Heart left ventricle (tissue), 16 donors: ENCODE results near the gene MEIKIN. TPM values are rescaled to one million over a fixed set of nuclear protein-coding genes. Genes with fewer than 3 reads are reported as not detected.

Experiments
- ATAC-seq, 4 donors: fragments of 200-7000 bp; cut with Tn5 transposase; one replicate each; pipeline ENCODE4 v1.9.1; 2020 to 2022; ENCODE audit warnings: moderate library complexity in 4 of 4, mild to moderate bottlenecking in 3 of 4, moderate number of reproducible peaks in 1 of 4
- DNase-seq, 5 donors: peaks; one replicate each; pipeline ENCODE4 v3.0.0-alpha.2; 2020
- H3K27ac ChIP-seq, 12 donors: fragments of 200-600 bp; sonication (generic) in 4 of 12; one replicate each; pipeline versions ENCODE4 v1.5.0 to v1.8.0; 2016 to 2022; ENCODE audit warnings: mild to moderate bottlenecking in 2 of 12
- H3K27me3 ChIP-seq, 9 donors: fragments of 200-600 bp; sonication (generic) in 2 of 9; one replicate each; pipeline versions ENCODE4 v1.5.1 to v1.8.0; 2016 to 2022; ENCODE audit warnings: mild to moderate bottlenecking in 3 of 9
- H3K36me3 ChIP-seq, 9 donors: fragments of 200-600 bp; sonication (generic) in 2 of 9; one replicate each; pipeline versions ENCODE4 v1.5.0 to v1.8.0; 2018 to 2022; ENCODE audit warnings: mild to moderate bottlenecking in 2 of 9
- H3K4me1 ChIP-seq, 12 donors: fragments of 200-600 bp; sonication (generic) in 4 of 12; one replicate each; pipeline versions ENCODE4 v1.5.0 to v1.8.0; 2016 to 2022; ENCODE audit warnings: mild to moderate bottlenecking in 3 of 12
- H3K4me3 ChIP-seq, 12 donors: fragments of 200-600 bp; sonication (generic) in 4 of 12; one replicate each; pipeline versions ENCODE4 v1.5.0 to v1.8.0; 2017 to 2022; ENCODE audit warnings: mild to moderate bottlenecking in 9 of 12, moderate library complexity in 4 of 12
- H3K9me3 ChIP-seq, 12 donors: fragments of 200-600 bp; sonication (generic) in 4 of 12; one replicate each; pipeline versions ENCODE4 v1.5.0 to v1.8.0; 2016 to 2022; ENCODE audit warnings: mild to moderate bottlenecking in 1 of 12
- POLR2A ChIP-seq, 2 donors: fragments of 450-650 bp; IDR thresholded peaks; one replicate each; pipeline ENCODE4 v1.6.1; 2017; ENCODE audit warnings: antibody characterized with exemption in 2 of 2, mild to moderate bottlenecking in 2 of 2, moderate library complexity in 2 of 2
- WGBS, 4 donors: extraction: QIAGEN DNeasy Blood & Tissue Kit in 2 of 4; methylation state at CpG; one replicate each; pipeline versions ENCODE4 v1.1.5 to v1.1.7; 2013 to 2018; 5-methylcytosine and 5-hydroxymethylcytosine counted together
- intact Hi-C, 10 donors: fragments of 100-400 bp; cut with DNase I; formaldehyde crosslinking; loops; one replicate each; pipeline versions ENCODE4 v1.11.1 to v1.14.2; 2022
- polyA plus RNA-seq, 2 donors: library from polyadenylated mRNA; stranded (reverse); fragments of 200-250 nt; gene quantifications; one replicate each; pipeline ENCODE4 v1.2.3, GENCODE V29; 2013
- total RNA-seq, 9 donors: library from RNA; depleted of rRNA in 2 of 9; stranded (reverse); fragments of >200 nt in 2 of 9; fragmentation: NEBNext Ultra II Directional in 3 of 9; extraction: Animal tissue kit (Norgen Biotek cat#: 25700) in 3 of 9; gene quantifications; one replicate each; pipeline versions ENCODE4 v1.1.0 to v1.2.4, GENCODE V29; 2016 to 2023
- TF ChIP-seq, protein P1 (sequence below), 12 donors: fragments of 200-600 bp; sonication (generic) in 4 of 12; IDR thresholded peaks; one replicate each; pipeline versions ENCODE4 v1.5.0 to v1.8.0; 2018 to 2022; ENCODE audit warnings: antibody characterized with exemption in 12 of 12, mild to moderate bottlenecking in 5 of 12
- donor health status: ischemic (EF 13 %, LVEDD 7.1; RV severe dilation, severe dysfunction).
- donor health status: healthy with polysubstance abuse.
- donor health status: DM: no; HTN: yes; CAD: no.
- donor health status: DM: no; HTN: no; CAD: no.
- donor health status: ischemic (EF 25% LVEDD 6.9; RV normal size, moderate dysfunction).
- donor health status: ischemic (EF 25% LVEDD 5.7; RV mildly dilated, moderate dysfunction).
- donor health status: healthy.
- donor health status: DM: yes; HTN: yes; CAD: no.
- donor health status: ischemic (EF 35%, LVEDD 5.7; RV mildly dilated, moderate dysfunction).
- donor health status: nonischemic (EF 11% LVEDD 7.7; RV severe dilation, severe dysfunction).
- donor health status: DM: yes; HTN: yes; CAD: no.
- donor health status: PGD.
- donor health status: ischemic (EF 29% LVEDD 5.4; RV normal size, mild dysfunction).
- donor health status: nonischemic (EF 23%, LVEDD 6.1; RV moderate dilation, normal function).

Gene MEIKIN
- total and polyA plus RNA-seq, 11 donors, result 0.07 to 0.63 TPM; not detected in 9

DNA sequence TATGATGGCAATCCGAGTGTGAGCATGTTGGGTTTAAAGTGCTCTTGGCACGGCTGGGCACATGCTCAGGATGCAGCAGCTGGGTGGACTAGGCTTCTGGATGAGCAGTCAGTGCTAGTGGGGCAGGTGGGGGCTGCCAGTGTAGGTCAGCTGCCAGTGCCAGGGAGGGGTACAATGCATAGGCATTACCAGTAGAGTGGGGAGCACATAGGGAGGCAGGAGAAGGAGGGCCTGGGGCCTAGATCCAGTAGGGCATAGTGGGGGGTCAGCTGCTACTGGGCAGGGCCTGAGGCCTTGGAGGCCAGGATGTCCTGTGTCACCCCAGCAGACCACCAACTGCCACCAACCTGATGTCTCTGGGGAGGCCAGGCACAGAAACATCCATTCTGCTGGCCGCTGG is 41.8 kb upstream of the MEIKIN start:
- no peaks in the 10 kb centered on the region for H3K4me1 ChIP-seq
- H3K27me3 ChIP-seq, result no peaks in the 10 kb centered on the region
- ATAC-seq, result no peak
- no peaks in the 10 kb centered on the region for H3K36me3 ChIP-seq
- H3K4me3 ChIP-seq, result no peak overlapping the region
- H3K27ac ChIP-seq, result no peak overlapping the region
- no peaks in the 10 kb centered on the region for H3K9me3 ChIP-seq
- 79 to 87% (median 80%) methylated on average over 3 of the region's 3 CpGs for WGBS, 4 donors
- intact Hi-C loops, result no loop called here
- TF ChIP-seq POLR2A (IDR thresholded peaks at IDR 0.05), result no peak
- TF ChIP-seq, protein P1, sequence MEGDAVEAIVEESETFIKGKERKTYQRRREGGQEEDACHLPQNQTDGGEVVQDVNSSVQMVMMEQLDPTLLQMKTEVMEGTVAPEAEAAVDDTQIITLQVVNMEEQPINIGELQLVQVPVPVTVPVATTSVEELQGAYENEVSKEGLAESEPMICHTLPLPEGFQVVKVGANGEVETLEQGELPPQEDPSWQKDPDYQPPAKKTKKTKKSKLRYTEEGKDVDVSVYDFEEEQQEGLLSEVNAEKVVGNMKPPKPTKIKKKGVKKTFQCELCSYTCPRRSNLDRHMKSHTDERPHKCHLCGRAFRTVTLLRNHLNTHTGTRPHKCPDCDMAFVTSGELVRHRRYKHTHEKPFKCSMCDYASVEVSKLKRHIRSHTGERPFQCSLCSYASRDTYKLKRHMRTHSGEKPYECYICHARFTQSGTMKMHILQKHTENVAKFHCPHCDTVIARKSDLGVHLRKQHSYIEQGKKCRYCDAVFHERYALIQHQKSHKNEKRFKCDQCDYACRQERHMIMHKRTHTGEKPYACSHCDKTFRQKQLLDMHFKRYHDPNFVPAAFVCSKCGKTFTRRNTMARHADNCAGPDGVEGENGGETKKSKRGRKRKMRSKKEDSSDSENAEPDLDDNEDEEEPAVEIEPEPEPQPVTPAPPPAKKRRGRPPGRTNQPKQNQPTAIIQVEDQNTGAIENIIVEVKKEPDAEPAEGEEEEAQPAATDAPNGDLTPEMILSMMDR (IDR thresholded peaks at IDR 0.05), result no peak
- no peak for DNase-seq

DNA sequence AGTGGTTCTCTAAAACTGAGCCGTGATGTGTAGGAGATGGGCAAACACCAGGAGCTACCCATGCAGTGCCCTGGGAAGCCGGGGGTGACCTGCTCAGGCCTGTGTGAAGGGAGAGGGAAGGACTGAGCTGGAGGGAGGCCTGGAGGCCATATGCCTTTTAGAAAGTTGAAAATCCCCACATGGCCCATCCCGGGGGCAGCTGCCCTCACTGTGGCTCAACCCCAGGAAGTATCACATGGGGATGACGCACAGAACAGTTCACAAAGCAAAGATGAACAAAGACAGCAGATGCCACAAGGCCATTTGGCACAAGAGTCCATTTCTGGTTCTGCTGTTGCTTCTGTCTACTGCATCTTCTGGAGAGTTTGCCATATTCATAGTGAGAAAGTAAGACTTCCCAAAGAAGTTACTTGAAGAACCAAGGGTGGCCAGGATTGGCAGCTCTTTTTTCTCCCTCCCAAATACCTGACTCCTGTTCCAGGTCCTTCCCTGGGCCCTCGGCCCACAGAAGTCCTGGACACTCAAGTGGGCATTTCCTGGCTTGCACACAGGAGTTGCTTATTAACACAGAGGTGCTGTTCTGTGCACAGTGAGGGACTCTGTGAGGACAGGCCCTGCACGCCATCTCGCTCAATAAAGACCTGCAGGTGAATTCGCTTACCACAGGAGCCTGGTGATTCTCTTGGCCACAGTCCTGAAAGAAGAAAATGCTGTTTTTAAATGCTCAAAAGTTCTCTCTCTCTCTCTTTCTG is 40.9 kb upstream of the MEIKIN start:
- Histone ChIP-seq H3K36me3 (no peaks in the 10 kb centered on the region), H3K9me3 (no peaks in the 10 kb centered on the region), H3K27me3 (no peaks in the 10 kb centered on the region), H3K4me3 (no peak overlapping the region), H3K4me1 (no peaks in the 10 kb centered on the region), H3K27ac (no peak overlapping the region)
- ATAC-seq (no peak), DNase-seq (no peak)
- intact Hi-C loops, result no loop called here
- TF ChIP-seq, protein P1 (IDR thresholded peaks at IDR 0.05), result no peak
- no peak for TF ChIP-seq POLR2A (IDR thresholded peaks at IDR 0.05)
- WGBS, 4 donors, result 86 to 91% (median 90%) methylated on average over 8 of the region's 8 CpGs

GRCh38 chr5:131984956-131985665 is 39.6 kb upstream of the MEIKIN start:
- DNase-seq (no peak), ATAC-seq (no peak)
- H3K4me3 ChIP-seq, result no peak overlapping the region
- H3K27ac ChIP-seq, result no peak overlapping the region
- TF ChIP-seq, protein P1 (IDR thresholded peaks at IDR 0.05), result no peak
- TF ChIP-seq POLR2A (IDR thresholded peaks at IDR 0.05), result no peak
- H3K9me3 ChIP-seq, result no peaks in the 10 kb centered on the region
- H3K36me3 ChIP-seq, result no peaks in the 10 kb centered on the region
- intact Hi-C loops, result no loop called here
- H3K27me3 ChIP-seq, result no peaks in the 10 kb centered on the region
- 92 to 98% (median 97%) methylated on average over 8 of the region's 8 CpGs for WGBS, 4 donors
- no peaks in the 10 kb centered on the region for H3K4me1 ChIP-seq

DNA sequence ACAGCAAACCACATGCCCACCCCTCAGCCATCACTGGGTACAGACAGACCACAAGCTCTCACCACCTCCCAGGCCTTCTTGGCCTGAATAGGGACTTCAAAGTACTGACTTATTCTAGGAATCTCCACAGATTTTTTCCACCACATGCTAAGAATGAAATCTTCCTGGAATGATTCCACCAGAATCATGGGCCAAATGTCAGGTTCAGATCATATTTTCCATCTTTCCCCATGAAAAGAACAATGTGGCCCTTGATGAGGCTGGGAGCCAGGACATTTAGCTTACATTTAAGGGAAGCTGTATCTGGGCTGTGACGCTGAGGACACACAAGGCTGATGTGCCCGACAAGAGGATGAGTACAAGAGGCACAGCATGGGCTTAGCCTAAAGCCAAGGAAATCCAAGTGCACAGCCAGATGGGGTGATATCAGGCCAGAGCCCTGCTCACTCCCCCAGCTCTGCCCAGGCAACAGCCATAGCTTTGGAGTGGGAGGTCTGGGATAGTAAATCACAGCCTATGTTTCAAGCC is 37.8 kb upstream of the MEIKIN start:
- 60 to 73% (median 67%) methylated on average over 2 of the region's 2 CpGs for WGBS, 4 donors
- no peak for DNase-seq
- intact Hi-C loops, result no loop called here

More for the DNA sequence above, 37.8 kb upstream of the MEIKIN start:
- TF ChIP-seq POLR2A (IDR thresholded peaks at IDR 0.05), result no peak
- TF ChIP-seq, protein P1 (IDR thresholded peaks at IDR 0.05), result no peak
- Histone ChIP-seq H3K4me1 (no peaks in the 10 kb centered on the region), H3K9me3 (no peaks in the 10 kb centered on the region), H3K4me3 (no peak overlapping the region), H3K36me3 (no peaks in the 10 kb centered on the region), H3K27ac (no peak overlapping the region), H3K27me3 (no peaks in the 10 kb centered on the region)
- peak in 1 of 4 donors; percentile 30 for ATAC-seq
